Ishikawa (cell line): ENCODE measurements around the gene CHP1.

Experiments used
- CEBPB ChIP-seq: IDR thresholded peaks from 2 replicates; pipeline ENCODE4 v1.6.1; 2012
- EGR1 ChIP-seq: IDR thresholded peaks from 2 replicates; pipeline ENCODE4 v1.6.1; 2012

- 0 out of 2 replicates have a peak, but pooled peaks have one; percentile 24 for TF ChIP-seq CEBPB
- TF ChIP-seq EGR1 = no peak
Observed at GRCh38 chr15:41256577-41257038, 25.5 kb downstream of the CHP1 start.
